PFSK-1 (cell line): ENCODE measurements around the gene RPLP2.

Experiments used
- FOXP2 ChIP-seq: optimal IDR thresholded peaks from 2 replicates; pipeline ENCODE3; 2011; ENCODE audit warnings: borderline replicate concordance, control low read depth, inconsistent platforms; ENCODE audit not compliant: insufficient read depth; ENCODE audit errors: extremely low read length, extremely low read depth
- POLR2AphosphoS5 ChIP-seq: IDR thresholded peaks from 2 replicates; pipeline ENCODE4 v1.6.1; 2012; ENCODE audit warnings: low read depth, mild to moderate bottlenecking, control low read depth, low read length, moderate library complexity
- SIN3A ChIP-seq: IDR thresholded peaks from 2 replicates; pipeline ENCODE4 v1.6.1; 2012; ENCODE audit warnings: mild to moderate bottlenecking, low read length, moderate library complexity, borderline replicate concordance; ENCODE audit not compliant: insufficient read depth
- TAF1 ChIP-seq: IDR thresholded peaks from 2 replicates; pipeline ENCODE4 v1.6.1; 2012; ENCODE audit warnings: low read length, control low read depth, borderline replicate concordance; ENCODE audit not compliant: insufficient read depth
- TF ChIP-seq, protein P1 (sequence below), 2 experiments: IDR thresholded peaks; 2 replicates each; pipeline versions ENCODE4 v1.6.1 to v1.8.0; 2011 to 2012; ENCODE audit warnings: low read depth in 2 of 2, low read length in 2 of 2, control low read depth in 1 of 2, inconsistent platforms in 1 of 2, mild to moderate bottlenecking in 1 of 2, moderate library complexity in 1 of 2; ENCODE audit not compliant: insufficient read depth in 1 of 2

Gene RPLP2

DNA sequence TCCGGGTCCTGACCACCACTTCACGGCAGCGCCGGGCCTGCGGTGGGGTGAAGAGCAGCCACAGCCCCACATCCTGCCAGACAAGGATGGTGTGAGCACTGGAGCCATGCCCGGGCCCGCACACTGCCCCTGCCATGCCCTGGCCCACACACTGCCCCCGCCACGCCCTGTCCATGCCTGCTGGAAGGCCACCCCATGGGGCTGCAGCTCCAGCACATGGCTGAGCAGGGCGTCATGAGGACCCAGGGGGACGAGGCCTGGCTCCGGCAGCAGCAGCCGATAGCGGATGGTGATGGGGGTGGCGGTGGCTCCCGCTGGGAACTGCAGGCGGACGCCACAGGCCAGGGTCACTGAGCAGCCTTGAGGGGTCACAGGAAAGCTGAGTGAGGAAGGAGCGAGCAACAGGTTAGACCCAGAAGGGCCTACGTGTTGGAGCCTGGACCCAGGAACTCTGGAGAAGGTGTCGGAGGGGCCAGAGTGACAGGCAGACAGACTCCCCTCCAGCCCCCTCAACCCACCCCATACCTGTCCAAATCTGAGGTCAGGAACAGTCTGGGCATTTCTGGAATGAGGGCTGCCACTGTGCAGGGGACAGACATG, 7.6 kb upstream of the RPLP2 start:
- TF ChIP-seq, protein P1, sequence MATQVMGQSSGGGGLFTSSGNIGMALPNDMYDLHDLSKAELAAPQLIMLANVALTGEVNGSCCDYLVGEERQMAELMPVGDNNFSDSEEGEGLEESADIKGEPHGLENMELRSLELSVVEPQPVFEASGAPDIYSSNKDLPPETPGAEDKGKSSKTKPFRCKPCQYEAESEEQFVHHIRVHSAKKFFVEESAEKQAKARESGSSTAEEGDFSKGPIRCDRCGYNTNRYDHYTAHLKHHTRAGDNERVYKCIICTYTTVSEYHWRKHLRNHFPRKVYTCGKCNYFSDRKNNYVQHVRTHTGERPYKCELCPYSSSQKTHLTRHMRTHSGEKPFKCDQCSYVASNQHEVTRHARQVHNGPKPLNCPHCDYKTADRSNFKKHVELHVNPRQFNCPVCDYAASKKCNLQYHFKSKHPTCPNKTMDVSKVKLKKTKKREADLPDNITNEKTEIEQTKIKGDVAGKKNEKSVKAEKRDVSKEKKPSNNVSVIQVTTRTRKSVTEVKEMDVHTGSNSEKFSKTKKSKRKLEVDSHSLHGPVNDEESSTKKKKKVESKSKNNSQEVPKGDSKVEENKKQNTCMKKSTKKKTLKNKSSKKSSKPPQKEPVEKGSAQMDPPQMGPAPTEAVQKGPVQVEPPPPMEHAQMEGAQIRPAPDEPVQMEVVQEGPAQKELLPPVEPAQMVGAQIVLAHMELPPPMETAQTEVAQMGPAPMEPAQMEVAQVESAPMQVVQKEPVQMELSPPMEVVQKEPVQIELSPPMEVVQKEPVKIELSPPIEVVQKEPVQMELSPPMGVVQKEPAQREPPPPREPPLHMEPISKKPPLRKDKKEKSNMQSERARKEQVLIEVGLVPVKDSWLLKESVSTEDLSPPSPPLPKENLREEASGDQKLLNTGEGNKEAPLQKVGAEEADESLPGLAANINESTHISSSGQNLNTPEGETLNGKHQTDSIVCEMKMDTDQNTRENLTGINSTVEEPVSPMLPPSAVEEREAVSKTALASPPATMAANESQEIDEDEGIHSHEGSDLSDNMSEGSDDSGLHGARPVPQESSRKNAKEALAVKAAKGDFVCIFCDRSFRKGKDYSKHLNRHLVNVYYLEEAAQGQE (IDR thresholded peaks at IDR 0.05; ENCODE audit: insufficient read depth in 1 of 2, low read depth in 2 of 2, low read length in 2 of 2): no peak
- no peak for TF ChIP-seq FOXP2
- TF ChIP-seq POLR2AphosphoS5: no peak
- no peak for TF ChIP-seq SIN3A
- TF ChIP-seq TAF1: no peak

DNA sequence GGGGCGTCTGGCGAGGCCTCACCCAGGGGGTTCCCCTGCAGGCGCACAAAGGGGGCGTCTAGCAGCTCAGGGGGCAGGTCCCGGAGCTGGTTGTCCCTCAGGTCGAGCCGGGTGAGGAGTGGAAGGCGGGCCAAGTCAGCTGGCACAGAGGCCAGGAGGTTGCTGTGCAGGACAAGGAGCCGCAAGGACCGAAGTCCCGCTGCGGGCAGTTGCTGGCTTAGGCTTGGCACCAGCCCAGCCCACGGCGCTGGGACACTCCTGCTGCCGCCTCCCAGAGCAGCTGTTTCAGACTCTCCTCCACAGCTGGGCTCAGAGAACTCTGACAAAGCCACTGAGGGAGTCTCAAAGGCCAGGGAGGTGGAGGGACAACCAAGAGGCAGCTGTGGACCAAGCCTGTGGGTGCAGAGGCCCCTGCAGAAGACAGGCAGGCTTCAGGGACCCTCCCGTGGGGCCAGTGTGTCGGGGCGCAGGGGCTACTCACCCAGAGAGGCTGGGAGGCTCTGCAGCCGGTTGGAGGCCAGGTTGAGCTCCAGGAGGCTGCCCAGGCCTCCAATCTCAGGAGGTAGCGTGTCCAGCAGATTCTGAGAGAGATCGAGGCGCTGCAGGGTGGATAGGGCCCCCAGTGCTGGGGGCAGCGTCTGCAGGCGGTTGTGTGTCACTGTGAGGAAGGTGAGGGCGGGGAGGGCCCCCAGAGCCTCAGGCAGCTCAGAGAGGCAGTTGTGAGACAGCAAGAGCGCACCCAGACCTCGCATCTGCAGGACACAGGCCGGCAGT, 6.9 kb upstream of the RPLP2 start:
- TF ChIP-seq SIN3A (no peak), POLR2AphosphoS5 (no peak), TAF1 (no peak)
- TF ChIP-seq, protein P1 (IDR thresholded peaks at IDR 0.05; ENCODE audit: insufficient read depth in 1 of 2, low read depth in 2 of 2, low read length in 2 of 2): no peak

DNA sequence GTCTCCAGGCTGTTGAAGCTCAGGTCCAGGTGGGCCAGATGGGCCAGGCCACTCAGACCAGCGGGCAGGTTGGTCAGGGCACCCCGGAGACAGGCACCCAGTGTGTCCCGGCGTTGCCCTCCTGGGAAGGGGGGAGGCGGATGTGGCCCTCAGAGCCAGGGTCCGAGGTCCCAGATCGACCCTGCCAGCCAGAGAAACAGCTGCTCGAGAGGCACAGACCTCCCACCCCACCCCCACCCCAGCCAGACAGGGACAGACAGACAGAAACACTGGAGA, 6.4 kb upstream of the RPLP2 start:
- TF ChIP-seq SIN3A (no peak), FOXP2 (no peak), TAF1 (no peak), POLR2AphosphoS5 (no peak)
- TF ChIP-seq, protein P1 (IDR thresholded peaks at IDR 0.05; ENCODE audit: insufficient read depth in 1 of 2, low read depth in 2 of 2, low read length in 2 of 2): no peak

DNA sequence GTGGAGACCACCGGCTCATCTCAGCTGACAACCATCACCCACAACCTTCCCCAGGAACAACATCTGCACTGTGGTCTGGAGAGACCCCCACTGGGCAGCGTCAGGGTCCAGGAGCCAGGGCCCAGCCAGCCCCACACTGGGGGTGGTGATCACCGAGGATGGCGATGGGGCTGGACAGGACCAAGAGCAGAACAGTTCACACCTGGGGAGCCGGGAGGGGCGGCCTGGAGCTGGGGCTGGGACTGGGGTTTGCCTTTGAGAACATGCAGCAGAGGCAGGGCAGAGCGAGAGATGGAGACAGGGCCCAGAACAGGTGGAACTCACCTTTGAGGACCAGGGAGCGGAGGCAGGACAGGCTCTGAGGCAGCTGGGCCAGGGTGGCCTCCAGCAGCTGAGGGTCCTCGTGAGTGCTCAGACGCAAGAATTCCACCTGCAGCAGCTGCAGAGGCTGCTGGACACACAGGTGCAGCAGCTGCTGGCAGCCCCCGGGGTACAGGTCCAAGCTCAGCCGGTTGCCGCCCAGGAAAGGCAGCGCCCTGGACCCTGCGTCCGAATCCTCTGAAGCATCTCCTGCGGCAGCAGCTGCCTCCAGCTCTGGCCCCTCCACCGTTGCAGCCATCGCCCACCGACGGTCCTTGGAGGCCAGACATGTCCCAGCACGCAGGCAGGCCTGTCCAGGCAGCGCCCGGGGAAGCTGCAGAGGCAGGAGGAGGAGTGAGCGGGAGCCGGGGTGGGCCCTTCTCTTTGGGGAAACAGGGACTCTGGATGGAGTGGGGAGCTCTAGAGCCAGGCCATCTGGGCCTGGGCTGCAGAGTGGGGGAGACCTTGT, 5.8 kb upstream of the RPLP2 start:
- TF ChIP-seq TAF1: no peak
- no peak for TF ChIP-seq POLR2AphosphoS5
- TF ChIP-seq, protein P1 (IDR thresholded peaks at IDR 0.05; ENCODE audit: insufficient read depth in 1 of 2, low read depth in 2 of 2, low read length in 2 of 2): no peak
- TF ChIP-seq SIN3A: no peak
- TF ChIP-seq FOXP2: no peak
